NCI-H2196 (cell line): ENCODE results near the gene ARMC10.
A peak's percentile ranks its signal among the peaks of the same experiment; 100 is the strongest.
"Not testable (repeated sequence)": the region's sequence is repeated elsewhere in the genome, so short reads cannot be mapped to it uniquely, and the experiment has no call there.

ENCODE experiments used
- DNase-seq: peaks from one replicate; lab custom pipeline; 2025; ENCODE audit not compliant: unreplicated experiment; lab: John Stamatoyannopoulos, UW

The ARMC10 gene

GRCh38 chr7:103074519-103075336, at the start of gene ARMC10, which contains the start of gene FBXL13:
TSS of gene ARMC10 (plus strand) at chr7:103075140. CDS start at chr7:103075273, 133 bp downstream.
TSS of gene FBXL13 (minus strand) at chr7:103074796.
- DNase-seq, result peak; percentile 96

GRCh38 chr7:103025341-103025740, 49.6 kb upstream of the ARMC10 start:
- DNase-seq, result no peak

- DNase-seq, result no peak
Measured at GRCh38 chr7:103031024-103031423, 43.9 kb upstream of the ARMC10 start.

- DNase-seq, result no peak
Measured at GRCh38 chr7:103031781-103032180, 43.2 kb upstream of the ARMC10 start.

- not testable (repeated sequence) for DNase-seq
Measured at GRCh38 chr7:103034318-103034717, 40.6 kb upstream of the ARMC10 start.

GRCh38 chr7:103037476-103037822, 37.5 kb upstream of the ARMC10 start:
- DNase-seq, result no peak

GRCh38 chr7:103037823-103038739, 36.9 kb upstream of the ARMC10 start:
- not testable (repeated sequence) for DNase-seq

GRCh38 chr7:103041815-103042214, 33.1 kb upstream of the ARMC10 start:
- not testable (repeated sequence) for DNase-seq

GRCh38 chr7:103048833-103049232, 26.1 kb upstream of the ARMC10 start:
- peak; percentile 10 for DNase-seq

- no peak for DNase-seq
Measured at GRCh38 chr7:103051519-103051918, 23.4 kb upstream of the ARMC10 start.

- DNase-seq, result not testable (repeated sequence)
Measured at GRCh38 chr7:103056006-103056405, 18.9 kb upstream of the ARMC10 start.

- DNase-seq, result no peak
Measured at GRCh38 chr7:103058122-103058521, 16.8 kb upstream of the ARMC10 start.

GRCh38 chr7:103059471-103059870, 15.5 kb upstream of the ARMC10 start:
- DNase-seq, result no peak

GRCh38 chr7:103063895-103064294, 11.0 kb upstream of the ARMC10 start:
- no peak for DNase-seq

GRCh38 chr7:103065667-103066066, 9.3 kb upstream of the ARMC10 start:
- no peak for DNase-seq

- DNase-seq, result no peak
Measured at GRCh38 chr7:103068414-103069403, 6.2 kb upstream of the ARMC10 start.

GRCh38 chr7:103071000-103071399, 3.9 kb upstream of the ARMC10 start:
- DNase-seq, result no peak

- no peak for DNase-seq
Measured at GRCh38 chr7:103073989-103074518, 886 bp upstream of the ARMC10 start.

GRCh38 chr7:103075337-103075918, 488 bp downstream of the ARMC10 start:
- DNase-seq, result peak; percentile 32

GRCh38 chr7:103076764-103077163, 1.8 kb downstream of the ARMC10 start:
- no peak for DNase-seq
